ENCODE data around the gene FAM53B.

The FAM53B gene

GRCh38 chr10:124727361-124727960 is 16.7 kb downstream of the FAM53B start:
- H3K36me3 ChIP-seq (replicated peaks; ENCODE audit: insufficient read depth, low read length), result no peaks in the 10 kb centered on the region
- no peaks in the 10 kb centered on the region for H4K20me1 ChIP-seq (ENCODE audit: insufficient read depth, low read length)
- H3F3A ChIP-seq (ENCODE audit: insufficient read depth, low read length), result peaks cover 27% of the 10 kb centered on the region
- no peaks in the 10 kb centered on the region for H3K27me3 ChIP-seq (replicated peaks; ENCODE audit: insufficient read depth, low read length)
- H3K9me2 ChIP-seq (replicated peaks; ENCODE audit: insufficient read depth, low read length), result no peaks in the 10 kb centered on the region
- peaks cover 75% of the 10 kb centered on the region for H3K79me2 ChIP-seq (ENCODE audit: low read length)
- no peaks in the 10 kb centered on the region for H3K9me3 ChIP-seq (replicated peaks; ENCODE audit: insufficient read depth, low read length)
- TF ChIP-seq EZH2 (optimal IDR thresholded peaks at IDR 0.05; ENCODE audit: low read depth, low read length) (no peak), EZH2phosphoT487 (IDR thresholded peaks at IDR 0.05; ENCODE audit: low read length) (no peak), CTCF (IDR thresholded peaks at IDR 0.05; ENCODE audit: low read length) (no peak)
- no peak overlapping the region for H3K4me2 ChIP-seq (ENCODE audit: low read depth, low read length)
- peaks cover 61% of the 10 kb centered on the region for H3K4me1 ChIP-seq (ENCODE audit: low read length)
- no peak overlapping the region for H3K4me3 ChIP-seq (ENCODE audit: low read length)
- no peak overlapping the region for H3K9ac ChIP-seq (ENCODE audit: low read length)
- no peak for DNase-seq
- no peak overlapping the region for H3K27ac ChIP-seq (ENCODE audit: low read length)
- H2AFZ ChIP-seq (ENCODE audit: low read length), result no peak overlapping the region

GRCh38 chr10:124725791-124726190 is 18.4 kb downstream of the FAM53B start:
- Histone ChIP-seq H3K4me2 (ENCODE audit: low read depth, low read length) (no peak overlapping the region), H3K9ac (ENCODE audit: low read length) (no peak overlapping the region), H3K27ac (ENCODE audit: low read length) (peak overlapping the region; percentile 89; the same call in 1 of the 2 replicates), H4K20me1 (ENCODE audit: insufficient read depth, low read length) (no peaks in the 10 kb centered on the region), H3K79me2 (ENCODE audit: low read length) (peaks cover 72% of the 10 kb centered on the region), H3K9me2 (replicated peaks; ENCODE audit: insufficient read depth, low read length) (no peaks in the 10 kb centered on the region), H3K4me1 (ENCODE audit: low read length) (peaks cover 63% of the 10 kb centered on the region), H3F3A (ENCODE audit: insufficient read depth, low read length) (peaks cover 28% of the 10 kb centered on the region), H2AFZ (ENCODE audit: low read length) (no peak overlapping the region), H3K27me3 (replicated peaks; ENCODE audit: insufficient read depth, low read length) (no peaks in the 10 kb centered on the region), H3K9me3 (replicated peaks; ENCODE audit: insufficient read depth, low read length) (no peaks in the 10 kb centered on the region), H3K36me3 (replicated peaks; ENCODE audit: insufficient read depth, low read length) (no peaks in the 10 kb centered on the region), H3K4me3 (ENCODE audit: low read length) (no peak overlapping the region)
- TF ChIP-seq CTCF (IDR thresholded peaks at IDR 0.05; ENCODE audit: low read length) (no peak), EZH2 (optimal IDR thresholded peaks at IDR 0.05; ENCODE audit: low read depth, low read length) (no peak), EZH2phosphoT487 (IDR thresholded peaks at IDR 0.05; ENCODE audit: low read length) (no peak)
- DNase-seq, result no peak

- DNase-seq, result peak; percentile 38
- no peak overlapping the region for H2AFZ ChIP-seq (ENCODE audit: low read length)
- H3K79me2 ChIP-seq (ENCODE audit: low read length), result peaks cover 72% of the 10 kb centered on the region
- H3K4me3 ChIP-seq (ENCODE audit: low read length), result no peak overlapping the region
- H3K36me3 ChIP-seq (replicated peaks; ENCODE audit: insufficient read depth, low read length), result no peaks in the 10 kb centered on the region
- peaks cover 63% of the 10 kb centered on the region for H3K4me1 ChIP-seq (ENCODE audit: low read length)
- H3K27me3 ChIP-seq (replicated peaks; ENCODE audit: insufficient read depth, low read length), result no peaks in the 10 kb centered on the region
- TF ChIP-seq CTCF (IDR thresholded peaks at IDR 0.05; ENCODE audit: low read length) (no peak), EZH2 (optimal IDR thresholded peaks at IDR 0.05; ENCODE audit: low read depth, low read length) (no peak), EZH2phosphoT487 (IDR thresholded peaks at IDR 0.05; ENCODE audit: low read length) (no peak)
- peak overlapping the region; percentile 89; the same call in 1 of the 2 replicates for H3K27ac ChIP-seq (ENCODE audit: low read length)
- peaks cover 28% of the 10 kb centered on the region for H3F3A ChIP-seq (ENCODE audit: insufficient read depth, low read length)
- peak overlapping the region; percentile 71; the same call in 1 of the 2 replicates for H3K4me2 ChIP-seq (ENCODE audit: low read depth, low read length)
- no peaks in the 10 kb centered on the region for H3K9me3 ChIP-seq (replicated peaks; ENCODE audit: insufficient read depth, low read length)
- H3K9me2 ChIP-seq (replicated peaks; ENCODE audit: insufficient read depth, low read length), result no peaks in the 10 kb centered on the region
- H3K9ac ChIP-seq (ENCODE audit: low read length), result no peak overlapping the region
- H4K20me1 ChIP-seq (ENCODE audit: insufficient read depth, low read length), result no peaks in the 10 kb centered on the region
These were observed 19.0 kb downstream of the FAM53B start for GRCh38 chr10:124725171-124725631.

All from MM.1S (cell line).